ENCODE results near the gene SPRY1. TPM values are rescaled to one million over a fixed set of nuclear protein-coding genes. Genes with fewer than 3 reads are reported as not detected.

Gene SPRY1
- total RNA-seq, 4 donors from 2014 or later, result 22.1 to 47.2 (median 33.7) TPM

DNA sequence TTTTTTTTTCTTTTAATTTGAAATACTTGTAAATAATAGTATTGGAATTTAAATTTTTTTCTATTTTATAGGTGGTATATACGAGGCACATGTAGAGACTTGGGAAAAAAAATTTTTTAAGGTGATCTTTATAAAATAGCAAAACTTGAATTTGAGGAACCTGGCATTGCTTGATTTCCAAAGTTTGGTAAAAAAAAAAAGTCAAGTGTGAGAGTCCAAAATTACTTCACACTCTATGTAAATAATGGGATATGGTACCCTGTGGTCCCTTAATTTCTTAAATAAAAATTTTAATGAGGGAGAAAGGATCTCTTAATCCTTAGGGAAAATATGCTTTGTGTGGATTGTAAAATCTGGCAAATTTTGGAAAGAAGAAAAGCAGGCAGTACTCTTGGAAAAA, 19.0 kb downstream of the SPRY1 start:
- no peak for TF ChIP-seq POLR2AphosphoS5 (IDR thresholded peaks at IDR 0.05)
- no peak for TF ChIP-seq EP300 (IDR thresholded peaks at IDR 0.05; ENCODE audit: low read depth)
- no peak for TF ChIP-seq POLR2A (IDR thresholded peaks at IDR 0.05)
- TF ChIP-seq, protein P1, sequence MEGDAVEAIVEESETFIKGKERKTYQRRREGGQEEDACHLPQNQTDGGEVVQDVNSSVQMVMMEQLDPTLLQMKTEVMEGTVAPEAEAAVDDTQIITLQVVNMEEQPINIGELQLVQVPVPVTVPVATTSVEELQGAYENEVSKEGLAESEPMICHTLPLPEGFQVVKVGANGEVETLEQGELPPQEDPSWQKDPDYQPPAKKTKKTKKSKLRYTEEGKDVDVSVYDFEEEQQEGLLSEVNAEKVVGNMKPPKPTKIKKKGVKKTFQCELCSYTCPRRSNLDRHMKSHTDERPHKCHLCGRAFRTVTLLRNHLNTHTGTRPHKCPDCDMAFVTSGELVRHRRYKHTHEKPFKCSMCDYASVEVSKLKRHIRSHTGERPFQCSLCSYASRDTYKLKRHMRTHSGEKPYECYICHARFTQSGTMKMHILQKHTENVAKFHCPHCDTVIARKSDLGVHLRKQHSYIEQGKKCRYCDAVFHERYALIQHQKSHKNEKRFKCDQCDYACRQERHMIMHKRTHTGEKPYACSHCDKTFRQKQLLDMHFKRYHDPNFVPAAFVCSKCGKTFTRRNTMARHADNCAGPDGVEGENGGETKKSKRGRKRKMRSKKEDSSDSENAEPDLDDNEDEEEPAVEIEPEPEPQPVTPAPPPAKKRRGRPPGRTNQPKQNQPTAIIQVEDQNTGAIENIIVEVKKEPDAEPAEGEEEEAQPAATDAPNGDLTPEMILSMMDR (IDR thresholded peaks at IDR 0.05), result no peak
- no peak overlapping the region for H3K4me3 ChIP-seq
- H3K4me1 ChIP-seq, result peaks cover 10 to 41% (median 25%) of the 10 kb centered on the region in 4 donors
- H3K9me3 ChIP-seq, result no peaks in the 10 kb centered on the region
- H3K27me3 ChIP-seq, result no peaks in the 10 kb centered on the region
- in situ Hi-C loops (cut with MboI; ENCODE audit: low pct_ligation_motif_present in 1 of 4, low pct_unique_long_range_greater_than_20kb in 1 of 4, low sequenced_read_pairs in 3 of 4) (no loop called here), intact Hi-C loops (cut with DNase I; ENCODE audit: low total_unique reads) (no loop called here)
- WGBS, 2 donors (ENCODE audit: low coverage in 1 of 2), result 69 to 100% methylated on average over 1 of the region's 1 CpG
- no peak for DNase-seq
- H3K27ac ChIP-seq, result no peak overlapping the region
- no peaks in the 10 kb centered on the region for H3K36me3 ChIP-seq

DNA sequence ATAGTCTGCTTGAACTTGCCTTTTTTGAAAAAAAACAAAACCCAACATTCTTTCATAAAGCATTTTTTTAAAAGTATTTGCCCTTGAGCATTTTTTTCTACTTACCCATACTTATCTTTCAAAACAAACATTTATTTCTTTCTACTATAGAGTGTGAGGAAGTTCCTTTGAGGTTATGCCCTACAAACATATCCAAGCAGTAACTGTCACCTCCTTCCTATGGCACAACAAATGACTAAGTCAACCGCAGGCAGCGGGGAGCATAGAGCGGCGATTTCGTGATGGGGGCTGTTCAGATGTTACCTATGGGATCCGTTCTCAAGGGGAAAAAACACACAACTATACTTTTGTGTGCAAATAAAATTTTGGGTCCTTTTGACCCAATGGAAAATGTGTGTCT, 19.4 kb downstream of the SPRY1 start:
- intact Hi-C loops (cut with DNase I; ENCODE audit: low total_unique reads), result no loop called here
- Histone ChIP-seq H3K27me3 (no peaks in the 10 kb centered on the region), H3K4me1 (peaks cover 10 to 41% (median 25%) of the 10 kb centered on the region in 4 donors), H3K9me3 (no peaks in the 10 kb centered on the region), H3K36me3 (no peaks in the 10 kb centered on the region), H3K27ac (no peak overlapping the region), H3K4me3 (no peak overlapping the region)
- no peak for TF ChIP-seq POLR2A (IDR thresholded peaks at IDR 0.05)
- no peak for TF ChIP-seq EP300 (IDR thresholded peaks at IDR 0.05; ENCODE audit: low read depth)
- TF ChIP-seq, protein P1 (IDR thresholded peaks at IDR 0.05), result no peak
- TF ChIP-seq POLR2AphosphoS5 (IDR thresholded peaks at IDR 0.05), result no peak
- in situ Hi-C loops (cut with MboI; ENCODE audit: low pct_ligation_motif_present in 1 of 4, low pct_unique_long_range_greater_than_20kb in 1 of 4, low sequenced_read_pairs in 3 of 4), result no loop called here
- 83 to 98% methylated on average over 6 of the region's 6 CpGs for WGBS, 2 donors (ENCODE audit: low coverage in 1 of 2)
- no peak for DNase-seq

DNA sequence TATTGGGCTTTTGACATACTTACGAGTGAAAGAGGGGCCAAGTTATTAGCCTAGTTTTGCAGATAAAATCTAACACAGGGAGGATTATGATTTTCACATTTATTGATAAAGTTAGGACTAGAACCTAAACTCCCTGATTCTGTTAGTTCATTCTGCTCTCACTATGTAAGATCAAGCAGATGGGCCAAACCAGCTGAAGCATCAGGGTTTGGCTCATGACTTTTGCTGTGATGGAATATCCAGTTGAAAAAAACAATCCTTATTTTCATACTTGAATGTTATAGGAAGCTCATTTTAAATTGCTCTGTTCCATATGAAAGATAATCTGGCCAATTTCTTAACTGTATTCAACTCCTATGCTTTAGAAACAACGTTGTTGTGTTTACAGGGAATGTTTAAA, 21.2 kb downstream of the SPRY1 start:
- intact Hi-C loops (cut with DNase I; ENCODE audit: low total_unique reads), result no loop called here
- no peaks in the 10 kb centered on the region for H3K36me3 ChIP-seq
- TF ChIP-seq POLR2A (IDR thresholded peaks at IDR 0.05) (no peak), POLR2AphosphoS5 (IDR thresholded peaks at IDR 0.05) (no peak), EP300 (IDR thresholded peaks at IDR 0.05; ENCODE audit: low read depth) (no peak)
- TF ChIP-seq, protein P1 (IDR thresholded peaks at IDR 0.05), result no peak
- H3K27me3 ChIP-seq, result no peaks in the 10 kb centered on the region
- WGBS, 2 donors (ENCODE audit: low coverage in 1 of 2), result 50 to 58% methylated on average over 2 of the region's 2 CpGs
- no peak overlapping the region for H3K4me3 ChIP-seq
- DNase-seq, result no peak
- H3K4me1 ChIP-seq, result peaks cover 2 to 32% (median 15%) of the 10 kb centered on the region in 4 donors
- in situ Hi-C loops (cut with MboI; ENCODE audit: low pct_ligation_motif_present in 1 of 4, low pct_unique_long_range_greater_than_20kb in 1 of 4, low sequenced_read_pairs in 3 of 4), result no loop called here
- H3K9me3 ChIP-seq, result no peaks in the 10 kb centered on the region
- peak overlapping the region; percentile 30 to 65 (median 42) for H3K27ac ChIP-seq

DNA sequence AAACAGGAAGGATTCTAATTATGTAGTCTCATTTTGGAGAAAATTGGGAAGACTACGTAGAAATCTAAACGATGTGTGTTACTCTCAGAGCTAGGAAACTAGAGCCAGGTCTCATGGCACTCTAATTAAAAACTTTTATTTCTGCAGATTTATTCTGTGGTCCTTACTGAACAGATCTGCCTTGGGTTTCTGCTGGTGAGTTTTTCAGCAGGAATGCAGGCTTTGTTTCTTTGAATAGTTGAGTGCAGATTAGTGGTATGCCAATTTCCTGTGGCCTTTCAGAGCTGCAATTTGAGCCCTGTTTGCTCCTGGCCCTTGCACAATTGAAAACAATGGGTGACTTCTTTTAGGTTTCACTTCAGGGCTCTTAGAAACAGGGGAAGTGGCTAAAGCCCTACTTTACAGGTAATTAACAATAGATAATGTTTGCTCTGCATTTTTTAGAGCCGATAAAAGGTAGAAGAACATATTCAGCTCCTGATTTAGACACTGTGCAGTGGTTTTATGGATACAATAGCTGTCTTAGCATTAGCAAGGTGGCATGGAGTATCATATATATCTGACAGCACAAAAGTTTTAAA, 21.8 kb downstream of the SPRY1 start:
- in situ Hi-C loops (cut with MboI; ENCODE audit: low pct_ligation_motif_present in 1 of 4, low pct_unique_long_range_greater_than_20kb in 1 of 4, low sequenced_read_pairs in 3 of 4), result no loop called here
- Histone ChIP-seq H3K4me1 (peaks cover 0 to 26% (median 13%) of the 10 kb centered on the region in 4 donors), H3K27ac (peak overlapping the region; percentile 30 to 65 (median 42)), H3K9me3 (no peaks in the 10 kb centered on the region), H3K4me3 (no peak overlapping the region), H3K36me3 (no peaks in the 10 kb centered on the region), H3K27me3 (no peaks in the 10 kb centered on the region)
- WGBS, 2 donors (ENCODE audit: low coverage in 1 of 2), result 23 to 30% methylated on average over 3 of the region's 3 CpGs
- intact Hi-C loops (cut with DNase I; ENCODE audit: low total_unique reads), result no loop called here
- no peak for DNase-seq
- TF ChIP-seq POLR2A (IDR thresholded peaks at IDR 0.05), result no peak
- no peak for TF ChIP-seq POLR2AphosphoS5 (IDR thresholded peaks at IDR 0.05)
- no peak for TF ChIP-seq EP300 (IDR thresholded peaks at IDR 0.05; ENCODE audit: low read depth)
- TF ChIP-seq, protein P1 (IDR thresholded peaks at IDR 0.05), result no peak
